NCI-H2227 (cell line): ENCODE results near the gene MCTS1.
"Not testable (repeated sequence)": the region's sequence is repeated elsewhere in the genome, so short reads cannot be mapped to it uniquely, and the experiment has no call there.

Experiments
- DNase-seq: peaks from one replicate; lab custom pipeline; 2025; ENCODE audit not compliant: unreplicated experiment; lab: John Stamatoyannopoulos, UW

MCTS1 gene

GRCh38 chrX:120603707-120604360 lies at the start of gene MCTS1:
Gene MCTS1, plus strand, starts transcription at chrX:120604101. Its CDS starts 136 bp downstream, at chrX:120604237.
- peak; percentile 98 for DNase-seq

- DNase-seq: no peak
Observed at GRCh38 chrX:120556251-120556650, 47.6 kb upstream of the MCTS1 start.

GRCh38 chrX:120559804-120560203 lies 44.1 kb upstream of the MCTS1 start:
- peak; percentile 18 for DNase-seq

GRCh38 chrX:120560405-120560841 lies 43.5 kb upstream of the MCTS1 start:
- peak; percentile 64 for DNase-seq

- DNase-seq: peak; percentile 97
Observed at GRCh38 chrX:120560842-120561633, 42.9 kb upstream of the MCTS1 start, which contains the start of gene CUL4B. Gene CUL4B, minus strand, starts transcription at chrX:120560962. Its CDS starts 324 bp downstream, at chrX:120560638.

GRCh38 chrX:120561634-120562568 lies 42.0 kb upstream of the MCTS1 start:
- DNase-seq: no peak

- DNase-seq: no peak
Observed at GRCh38 chrX:120562569-120562926, 41.4 kb upstream of the MCTS1 start.

GRCh38 chrX:120564925-120565324 lies 39.0 kb upstream of the MCTS1 start:
- DNase-seq: no peak

GRCh38 chrX:120566817-120567216 lies 37.1 kb upstream of the MCTS1 start:
- DNase-seq: no peak

GRCh38 chrX:120568035-120568434 lies 35.9 kb upstream of the MCTS1 start:
- DNase-seq: no peak

GRCh38 chrX:120568609-120569008 lies 35.3 kb upstream of the MCTS1 start:
- DNase-seq: no peak

- DNase-seq: no peak
Observed at GRCh38 chrX:120570011-120570600, 33.8 kb upstream of the MCTS1 start.

- DNase-seq: not testable (repeated sequence)
Observed at GRCh38 chrX:120573806-120574205, 30.1 kb upstream of the MCTS1 start.

GRCh38 chrX:120575379-120576114 lies 28.4 kb upstream of the MCTS1 start:
- peak; percentile 21 for DNase-seq

GRCh38 chrX:120585702-120586101 lies 18.2 kb upstream of the MCTS1 start:
- DNase-seq: no peak

GRCh38 chrX:120604361-120604782 lies 471 bp downstream of the MCTS1 start:
- DNase-seq: peak; percentile 72

- DNase-seq: no peak
Observed at GRCh38 chrX:120612086-120612485, 8.2 kb downstream of the MCTS1 start.

GRCh38 chrX:120614816-120615215 lies 10.9 kb downstream of the MCTS1 start:
- DNase-seq: no peak

- DNase-seq: no peak
Observed at GRCh38 chrX:120617996-120618630, 14.2 kb downstream of the MCTS1 start.

- DNase-seq: no peak
Observed at GRCh38 chrX:120625371-120625770, 21.5 kb downstream of the MCTS1 start.
